ENCODE data around the gene GPHA2. TPM values are rescaled to one million over a fixed set of nuclear protein-coding genes. Genes with fewer than 3 reads are reported as not detected.

The GPHA2 gene
- total and polyA plus RNA-seq, 2 experiments from 2014 or later = not detected

DNA sequence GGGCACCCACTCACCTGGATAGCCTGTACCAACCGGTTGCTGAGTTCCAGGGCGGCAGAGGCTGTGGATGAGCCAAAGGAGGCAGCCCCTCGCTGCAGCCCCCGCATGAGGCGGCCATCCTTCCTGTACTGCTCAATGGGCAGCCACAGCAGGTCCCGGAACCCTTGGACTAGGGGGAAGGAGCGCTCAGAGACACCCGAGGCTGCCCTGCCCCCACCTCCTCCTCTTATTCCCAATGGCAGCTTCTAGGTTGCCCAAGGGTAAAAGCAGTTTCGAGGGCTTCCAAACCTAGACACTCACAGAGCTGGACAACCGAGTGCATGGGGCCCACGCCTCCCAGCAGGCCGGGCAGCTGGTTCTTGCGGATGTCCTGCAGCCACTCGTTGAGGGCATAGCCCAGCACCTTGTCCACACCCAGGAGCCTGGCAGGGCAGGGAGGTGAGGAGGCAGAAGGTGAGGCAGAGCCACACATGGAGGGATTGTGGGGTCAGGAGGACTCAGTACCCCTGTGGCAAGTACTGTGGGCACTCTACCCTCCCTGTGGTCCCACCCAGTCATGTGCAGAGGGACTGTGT is 39.2 kb downstream of the GPHA2 start:
- no peaks in the 10 kb centered on the region for H3K9me3 ChIP-seq (ENCODE audit: low read depth)
- no peaks in the 10 kb centered on the region for H3K9me2 ChIP-seq (replicated peaks; ENCODE audit: insufficient read depth)
- no peak overlapping the region for H2AFZ ChIP-seq
- no peak for TF ChIP-seq EZH2 (IDR thresholded peaks at IDR 0.05; ENCODE audit: borderline replicate concordance)
- no peak for TF ChIP-seq EZH2phosphoT487 (IDR thresholded peaks at IDR 0.05; ENCODE audit: low read depth, severe bottlenecking, unreplicated experiment)
- TF ChIP-seq CTCF (IDR thresholded peaks at IDR 0.05; ENCODE audit: poor library complexity) = no peak
- no peaks in the 10 kb centered on the region for H4K20me1 ChIP-seq (ENCODE audit: insufficient read depth, poor library complexity, severe bottlenecking)
- peaks cover 7% of the 10 kb centered on the region for H3K4me1 ChIP-seq (ENCODE audit: insufficient read depth)
- no peak for DNase-seq (ENCODE audit: low spot score)
- no peak overlapping the region for H3K27ac ChIP-seq
- H3K4me3 ChIP-seq = no peak overlapping the region
- no peaks in the 10 kb centered on the region for H3K27me3 ChIP-seq
- H3K4me2 ChIP-seq = no peak overlapping the region
- no peaks in the 10 kb centered on the region for H3K36me3 ChIP-seq (replicated peaks; ENCODE audit: insufficient read depth, low read depth)
- peaks cover 16% of the 10 kb centered on the region for H3K79me2 ChIP-seq
- WGBS (ENCODE audit: low lambda C conversion rate, missing lambda C conversion rate) = 91% methylated on average over 14 of the region's 14 CpGs

- no peak for DNase-seq (ENCODE audit: low spot score)
- TF ChIP-seq EZH2 (IDR thresholded peaks at IDR 0.05; ENCODE audit: borderline replicate concordance) (no peak), CTCF (IDR thresholded peaks at IDR 0.05; ENCODE audit: poor library complexity) (no peak)
- Histone ChIP-seq H3K36me3 (replicated peaks; ENCODE audit: insufficient read depth, low read depth) (no peaks in the 10 kb centered on the region), H3K9me3 (ENCODE audit: low read depth) (no peaks in the 10 kb centered on the region), H3K79me2 (peaks cover 24% of the 10 kb centered on the region), H3K4me3 (no peak overlapping the region), H3K27ac (no peak overlapping the region), H3K9me2 (replicated peaks; ENCODE audit: insufficient read depth) (no peaks in the 10 kb centered on the region), H3K27me3 (no peaks in the 10 kb centered on the region), H3K4me1 (ENCODE audit: insufficient read depth) (peaks cover 9% of the 10 kb centered on the region), H3K4me2 (no peak overlapping the region), H2AFZ (no peak overlapping the region), H4K20me1 (ENCODE audit: insufficient read depth, poor library complexity, severe bottlenecking) (no peaks in the 10 kb centered on the region)
- WGBS (ENCODE audit: low lambda C conversion rate, missing lambda C conversion rate) = 96% methylated on average over 21 of the region's 39 CpGs
These were observed 40.8 kb downstream of the GPHA2 start for GRCh38 chr11:64894812-64895452.

DNA sequence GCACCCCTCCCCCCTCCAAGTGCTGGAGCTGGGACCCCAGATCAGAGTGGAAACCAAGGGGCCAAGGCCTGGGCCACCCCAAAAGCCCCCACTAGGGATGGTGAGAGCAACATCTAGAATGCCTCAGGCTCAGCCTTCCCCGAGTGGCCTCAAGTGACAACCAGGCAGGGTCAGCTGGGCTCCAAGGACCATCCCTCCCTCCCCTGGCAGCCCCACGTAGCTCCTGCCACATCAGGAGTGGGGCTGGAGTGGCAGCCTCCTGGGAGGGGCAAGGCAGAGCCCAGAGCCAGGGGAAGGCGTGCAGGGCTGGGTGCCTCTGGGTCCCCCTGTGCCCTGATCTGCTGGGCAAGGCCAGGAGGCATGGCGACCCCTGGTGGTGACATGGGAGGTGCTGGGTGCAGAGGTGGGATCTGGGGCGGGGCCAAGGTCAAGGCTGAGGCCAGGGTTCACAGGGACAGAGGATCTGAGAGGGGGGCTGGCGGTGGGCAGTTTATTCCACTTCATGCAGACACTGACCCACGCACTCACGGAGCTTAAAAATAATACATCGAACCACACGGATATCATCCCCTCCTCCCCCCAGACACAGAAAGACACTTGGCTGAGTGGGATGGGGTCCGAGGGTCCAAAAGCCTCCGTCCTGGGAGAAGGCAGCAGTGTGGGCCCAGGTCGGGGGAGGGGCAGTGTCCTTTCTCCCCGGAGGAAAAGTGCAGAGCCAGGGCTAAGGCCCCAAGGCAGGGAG is 41.5 kb downstream of the GPHA2 start:
- WGBS (ENCODE audit: low lambda C conversion rate, missing lambda C conversion rate) = 49% methylated on average over 14 of the region's 14 CpGs
- Histone ChIP-seq H3K4me3 (no peak overlapping the region), H3K36me3 (replicated peaks; ENCODE audit: insufficient read depth, low read depth) (no peaks in the 10 kb centered on the region), H2AFZ (no peak overlapping the region), H3K79me2 (peaks cover 24% of the 10 kb centered on the region), H3K9me2 (replicated peaks; ENCODE audit: insufficient read depth) (no peaks in the 10 kb centered on the region), H3K4me1 (ENCODE audit: insufficient read depth) (peaks cover 16% of the 10 kb centered on the region), H3K27ac (peak overlapping the region; percentile 98), H3K4me2 (peak overlapping the region; percentile 78), H3K9me3 (ENCODE audit: low read depth) (no peaks in the 10 kb centered on the region), H4K20me1 (ENCODE audit: insufficient read depth, poor library complexity, severe bottlenecking) (no peaks in the 10 kb centered on the region), H3K27me3 (no peaks in the 10 kb centered on the region)
- DNase-seq (ENCODE audit: low spot score) = peak; percentile 89
- TF ChIP-seq CTCF (IDR thresholded peaks at IDR 0.05; ENCODE audit: poor library complexity) (peak; percentile 75), EZH2 (IDR thresholded peaks at IDR 0.05; ENCODE audit: borderline replicate concordance) (no peak)

Data from hepatocyte (in vitro differentiated cells).